GM19455 (cell line): ENCODE data around the gene APOBEC3H.

ENCODE experiments used
- ATAC-seq: cut with Tn5 transposase; IDR thresholded peaks from one replicate; pipeline ENCODE4 v1.9.1; 2021; ENCODE audit not compliant: unreplicated experiment

The APOBEC3H gene

DNA sequence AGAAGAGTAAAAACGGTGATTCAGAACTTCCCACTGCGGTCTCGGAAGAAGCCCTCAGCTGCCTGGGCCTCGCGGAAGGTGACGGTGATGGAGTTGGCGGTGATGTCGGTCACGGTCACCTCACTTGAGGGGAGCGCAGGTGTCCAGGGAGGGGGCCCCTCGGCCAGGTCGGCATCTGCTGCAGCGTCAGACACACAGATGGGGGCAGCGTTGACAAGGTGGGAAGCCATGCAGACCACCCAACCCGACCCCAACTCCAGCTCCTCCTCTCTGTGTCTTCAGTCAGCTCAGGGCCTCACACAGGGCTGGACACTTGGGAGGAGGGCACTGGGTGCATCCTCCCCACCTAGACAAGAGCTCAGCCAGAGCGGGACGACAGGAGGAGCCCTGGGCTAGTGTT is 36.8 kb downstream of the APOBEC3H start:
- ATAC-seq, result no peak

DNA sequence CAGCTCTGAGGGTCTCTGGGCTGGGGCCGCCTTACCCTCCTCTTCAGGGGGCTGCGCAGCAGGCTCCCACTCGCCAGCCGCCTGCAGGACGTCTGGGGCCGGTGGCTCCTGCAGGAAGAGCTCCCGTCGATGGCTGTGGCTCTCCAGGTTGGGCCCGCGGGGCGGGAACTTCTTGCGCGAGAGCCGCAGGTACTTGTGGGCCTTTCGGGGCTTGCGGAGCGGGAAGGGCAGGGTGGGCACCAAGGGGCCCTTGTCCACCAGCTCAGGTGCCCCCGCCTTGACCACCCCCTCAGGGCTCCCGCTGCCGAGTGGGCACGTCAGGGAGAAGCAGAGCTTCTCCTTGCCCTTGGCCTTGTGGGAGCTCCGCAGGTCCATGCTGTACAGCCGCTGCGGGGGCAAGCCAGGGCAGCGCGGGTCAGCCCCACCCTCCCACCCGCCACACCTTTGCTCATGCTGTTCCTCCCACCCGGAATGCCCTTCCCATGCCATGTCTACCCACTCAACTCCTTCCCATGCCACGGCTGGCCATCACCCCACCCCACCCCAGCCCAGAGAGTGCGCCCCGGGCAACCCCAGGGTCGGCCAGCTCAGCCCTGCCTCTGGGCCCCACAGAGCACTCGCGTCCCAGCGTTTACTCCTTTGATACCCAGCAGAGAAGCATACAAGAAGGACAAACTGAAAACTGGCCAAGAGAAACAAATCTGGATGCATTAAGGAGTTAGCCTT is 37.5 kb downstream of the APOBEC3H start:
- ATAC-seq, result no peak

DNA sequence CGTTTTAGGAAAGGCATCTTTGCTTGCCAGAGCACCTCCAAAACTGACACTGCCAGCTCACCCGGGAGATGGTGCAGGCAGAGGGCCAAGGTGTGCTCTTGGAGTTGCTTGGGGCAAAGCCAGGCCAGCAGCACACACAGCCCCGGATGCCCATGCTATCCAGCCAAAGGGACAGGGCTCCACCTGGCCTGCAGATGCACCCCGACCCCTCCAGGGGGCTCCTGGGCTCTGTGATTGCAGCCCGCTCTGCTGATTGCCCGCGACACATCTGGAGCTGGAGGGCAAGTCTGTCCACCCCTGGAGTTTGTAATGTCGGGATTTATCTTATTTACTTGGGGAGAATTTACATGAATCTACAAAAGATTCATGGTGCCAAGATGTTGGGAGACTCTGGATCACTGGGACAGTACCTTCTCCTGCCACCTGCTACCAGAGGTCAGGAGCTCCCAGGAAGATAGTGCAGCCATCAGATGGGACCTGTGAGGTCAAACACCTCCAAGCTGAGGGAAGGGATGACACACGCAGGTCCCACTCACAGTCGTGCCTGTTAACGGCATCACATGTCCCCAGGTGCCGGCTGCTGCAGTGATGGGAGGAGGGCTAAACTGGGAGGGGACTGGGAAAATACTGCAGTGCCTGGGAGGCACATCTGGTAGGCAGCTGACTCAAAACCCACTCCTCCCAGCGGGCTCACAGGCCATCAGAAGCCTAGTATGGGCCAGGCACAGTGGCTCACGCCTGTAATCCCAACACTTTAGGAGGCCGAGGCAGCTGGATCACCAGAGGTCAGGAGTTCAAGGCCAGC is 38.2 kb downstream of the APOBEC3H start:
- ATAC-seq, result no peak

DNA sequence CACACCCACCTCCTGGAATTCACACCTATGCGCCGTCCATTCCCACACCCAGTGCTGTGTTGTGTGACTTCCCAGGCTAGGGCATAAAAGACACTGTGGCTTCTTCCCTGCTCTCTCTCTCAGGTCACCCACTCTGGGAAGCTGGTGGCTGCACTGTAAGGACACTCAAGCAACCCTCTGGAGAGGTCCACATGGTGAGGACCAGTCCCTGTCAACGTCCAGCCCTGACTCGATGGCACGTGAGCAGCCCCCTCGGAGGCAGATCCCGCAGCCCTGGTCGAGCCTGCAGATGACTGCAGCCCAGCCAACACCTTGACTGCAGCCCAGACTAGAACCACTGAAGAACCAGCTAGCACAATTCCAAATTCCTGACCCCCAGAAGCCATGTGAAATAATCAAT is 39.3 kb downstream of the APOBEC3H start:
- ATAC-seq, result no peak

DNA sequence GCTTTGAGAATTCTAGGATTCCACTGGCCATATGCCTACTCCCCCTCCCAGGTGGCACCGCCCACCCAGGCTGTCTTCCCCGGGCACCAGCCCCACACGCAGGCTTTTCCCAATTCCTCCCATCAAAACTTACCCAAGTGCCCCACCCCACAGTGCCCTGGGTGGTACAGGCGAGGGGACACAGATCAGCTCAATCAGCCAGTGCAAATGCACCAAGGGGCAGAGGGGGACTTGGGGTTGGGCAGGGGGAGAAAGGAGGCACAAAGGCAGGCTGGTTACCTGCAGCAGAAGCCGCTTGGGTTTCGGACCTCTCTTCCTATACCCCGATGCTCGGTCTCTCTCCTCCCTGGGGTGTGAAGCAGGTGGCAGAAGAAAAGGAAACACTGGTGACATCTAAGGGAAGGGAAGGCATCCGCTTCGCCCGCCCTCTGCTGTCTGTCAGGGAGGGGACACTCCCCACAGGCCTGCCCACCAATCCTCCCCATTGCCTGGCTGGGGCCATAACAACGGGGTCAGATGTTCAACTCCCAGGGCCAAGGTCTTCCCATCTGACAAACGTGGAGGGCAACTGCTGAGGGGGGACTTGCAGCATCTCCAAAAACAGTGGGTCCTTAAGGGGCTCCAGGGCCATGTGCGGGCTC is 41.4 kb downstream of the APOBEC3H start:
- no peak for ATAC-seq

DNA sequence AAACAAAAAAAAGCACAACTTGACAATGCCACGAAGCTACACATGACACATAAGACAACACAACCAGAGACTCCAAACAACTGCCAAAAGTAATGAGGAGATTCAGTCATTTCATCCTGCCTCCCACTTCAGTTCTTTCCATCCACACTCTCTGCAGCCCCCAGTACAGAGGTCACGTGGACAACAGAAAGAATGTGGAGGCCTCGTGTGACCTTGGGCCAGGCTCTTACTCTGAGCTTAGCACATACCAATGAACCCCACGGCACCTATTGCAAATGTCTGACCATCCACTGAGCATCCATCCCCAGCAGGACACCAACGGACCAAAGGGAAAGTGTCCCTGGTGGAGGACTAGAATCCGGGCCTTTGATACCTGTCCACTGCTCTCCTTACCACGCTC is 42.9 kb downstream of the APOBEC3H start:
- ATAC-seq, result no peak

DNA sequence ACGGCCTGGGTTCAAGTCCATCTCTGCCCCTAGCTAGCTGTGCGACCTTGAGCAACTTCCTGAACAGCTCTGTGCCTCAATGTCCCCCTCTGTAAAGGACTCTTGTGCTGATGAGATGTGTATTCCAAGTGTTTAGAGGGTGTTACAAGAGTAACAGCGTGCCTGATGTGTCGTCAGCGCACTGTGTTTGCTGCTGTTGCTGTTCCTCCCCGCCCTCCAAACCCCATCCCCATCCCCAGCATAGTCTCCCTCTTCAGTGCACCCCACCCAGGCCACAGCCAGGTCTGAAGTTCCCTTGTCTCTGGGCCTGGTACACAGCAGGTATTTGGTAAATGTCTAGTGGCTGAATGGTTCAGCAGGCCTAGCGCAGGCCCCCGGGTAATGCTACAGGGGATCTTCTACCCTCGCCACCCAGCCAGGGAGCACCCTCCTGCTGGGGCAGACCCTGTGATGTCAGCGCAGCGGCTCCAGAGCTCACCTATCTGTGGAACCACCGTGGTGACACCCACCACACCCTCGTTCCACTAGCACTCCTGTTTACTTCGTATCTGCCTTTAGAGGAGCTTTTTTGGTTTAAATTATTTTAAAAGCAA is 45.1 kb downstream of the APOBEC3H start:
- no peak for ATAC-seq

DNA sequence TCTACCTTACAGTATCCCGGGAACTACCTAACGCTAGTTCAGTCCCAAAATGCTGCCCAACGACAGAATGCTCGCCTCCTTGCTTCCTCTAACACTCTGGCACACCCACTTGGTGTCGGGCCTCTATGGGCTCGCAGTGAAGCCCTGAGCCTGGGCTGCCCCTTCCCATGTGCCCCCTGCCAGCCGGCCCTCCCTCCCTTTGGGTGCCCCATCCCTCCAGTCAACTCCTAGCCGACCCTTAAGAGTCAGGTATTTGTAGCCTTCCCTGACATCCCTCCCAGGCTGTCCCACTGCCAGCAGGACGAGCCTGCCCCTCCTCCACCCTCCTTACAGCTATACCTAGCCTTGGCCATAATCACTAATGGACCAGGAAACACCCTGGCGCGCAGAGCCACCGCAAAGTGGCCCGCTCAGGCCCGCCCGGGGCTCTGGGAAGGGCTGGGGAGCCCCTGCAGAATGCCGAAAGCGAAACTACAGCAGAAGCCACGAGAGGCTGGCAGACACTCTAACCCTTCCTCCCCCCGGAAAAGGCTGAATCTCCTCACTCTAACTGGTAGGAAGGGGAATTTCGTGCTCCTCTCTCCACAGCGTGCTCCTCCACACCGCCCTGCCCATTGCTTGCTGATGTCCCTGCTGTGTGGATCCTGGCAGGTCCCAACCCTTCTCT is 47.2 kb downstream of the APOBEC3H start:
- no peak for ATAC-seq

DNA sequence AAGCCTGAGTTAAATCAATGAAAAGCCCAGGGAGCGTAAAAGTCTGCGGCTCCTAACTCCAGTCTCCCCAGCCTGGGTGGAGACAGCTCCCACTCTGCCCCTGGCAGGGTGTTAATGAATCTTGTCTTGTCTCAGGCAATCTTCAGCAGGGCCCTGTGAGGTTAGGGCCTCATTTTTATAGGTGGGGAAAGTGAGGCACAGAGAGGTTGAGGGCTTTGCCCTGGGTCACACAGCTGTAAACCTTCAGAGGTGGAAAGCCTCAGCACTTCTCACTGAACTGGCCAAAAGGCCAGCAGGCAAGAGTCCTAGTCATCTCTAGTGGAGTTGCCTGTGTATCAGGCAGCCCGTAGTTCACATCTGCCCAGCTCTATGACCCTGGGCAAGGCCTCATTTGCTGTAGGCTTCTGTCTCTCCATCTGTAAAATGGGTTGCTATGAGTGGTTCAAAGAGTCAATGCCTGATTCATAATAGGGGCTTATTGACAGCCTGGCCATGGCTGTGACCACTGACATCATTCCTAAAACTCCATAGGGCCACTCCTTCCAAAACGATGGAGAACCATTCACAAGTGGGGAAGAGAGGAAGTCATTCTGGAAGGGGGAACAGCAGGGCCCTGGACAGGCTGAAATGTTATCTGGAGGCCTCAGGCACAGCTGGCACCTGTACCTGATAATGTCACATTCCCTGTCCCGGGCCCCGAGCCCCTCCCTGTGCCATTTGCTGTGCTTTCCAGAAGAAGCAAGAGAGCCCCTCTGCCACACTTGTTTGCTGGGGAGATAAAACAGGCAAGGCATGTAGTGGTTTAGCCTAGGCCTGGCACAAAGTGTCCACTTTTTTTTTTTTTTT is 49.4 kb downstream of the APOBEC3H start:
- ATAC-seq, result no peak

DNA sequence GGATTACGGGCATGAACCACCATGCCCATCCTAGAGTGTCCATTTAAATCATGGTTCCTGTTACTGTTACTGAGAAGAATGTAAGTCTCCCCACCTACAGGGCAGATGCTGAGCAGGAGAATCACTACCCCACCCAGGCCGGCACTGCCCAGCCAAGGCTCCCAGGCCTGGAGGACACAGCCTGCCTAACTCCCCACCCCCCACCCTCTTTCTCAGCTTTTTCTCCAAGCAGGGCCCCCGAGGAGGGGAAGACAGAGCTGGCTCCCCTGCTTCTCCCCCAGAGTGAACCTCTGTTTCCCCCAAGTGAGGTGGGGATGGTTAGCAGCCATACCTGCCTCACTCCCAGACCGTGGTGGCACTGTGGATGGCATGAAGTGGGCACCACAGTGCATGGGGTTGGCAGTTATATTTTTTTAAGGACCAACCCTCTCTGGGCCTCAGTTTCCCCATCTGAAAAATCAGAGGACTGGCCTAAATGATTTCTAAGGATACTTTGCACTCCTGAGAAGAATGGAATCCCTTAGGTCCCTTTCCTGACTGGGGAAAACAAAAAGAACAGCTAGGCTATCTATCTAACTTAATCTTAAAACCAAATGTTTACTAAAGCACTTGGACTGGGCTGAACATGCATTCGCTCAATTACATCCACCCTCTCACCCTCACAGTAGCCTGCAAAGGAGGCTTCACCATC is 50.4 kb downstream of the APOBEC3H start:
- ATAC-seq, result no peak

DNA sequence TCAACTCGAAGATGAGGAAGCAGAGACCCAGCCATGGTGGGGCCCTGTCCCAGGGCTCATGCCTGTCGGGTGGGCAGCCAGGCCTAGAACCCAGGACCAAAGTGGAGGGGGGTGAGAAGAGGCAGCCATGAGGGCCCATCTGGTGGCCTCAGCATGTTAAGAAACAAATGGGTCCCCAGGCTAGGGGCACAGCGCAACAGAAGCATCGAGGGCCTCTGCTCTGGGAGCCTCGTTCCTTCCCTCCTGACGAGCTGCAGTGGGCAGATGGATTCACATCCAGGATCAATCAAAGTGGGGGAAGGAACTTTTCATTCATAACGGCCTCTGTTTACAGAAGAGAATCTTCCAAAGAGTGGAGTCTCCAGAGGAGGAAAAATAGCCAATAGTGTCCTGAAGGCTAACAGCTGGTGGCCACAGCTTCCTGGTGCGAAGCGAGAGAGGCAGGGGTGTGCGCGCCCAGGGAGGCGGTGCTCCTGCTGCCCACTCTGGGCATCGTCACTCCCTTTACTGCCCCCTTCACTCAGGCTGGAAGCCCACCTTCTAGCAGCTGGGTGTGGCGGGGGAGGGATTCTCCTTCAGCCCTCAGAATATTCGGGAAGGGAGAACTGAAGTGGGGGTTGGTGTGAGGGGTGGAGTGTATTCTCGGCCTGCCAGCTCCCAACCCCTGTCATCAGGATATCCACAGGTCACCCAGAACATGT is 51.1 kb downstream of the APOBEC3H start:
- no peak for ATAC-seq

DNA sequence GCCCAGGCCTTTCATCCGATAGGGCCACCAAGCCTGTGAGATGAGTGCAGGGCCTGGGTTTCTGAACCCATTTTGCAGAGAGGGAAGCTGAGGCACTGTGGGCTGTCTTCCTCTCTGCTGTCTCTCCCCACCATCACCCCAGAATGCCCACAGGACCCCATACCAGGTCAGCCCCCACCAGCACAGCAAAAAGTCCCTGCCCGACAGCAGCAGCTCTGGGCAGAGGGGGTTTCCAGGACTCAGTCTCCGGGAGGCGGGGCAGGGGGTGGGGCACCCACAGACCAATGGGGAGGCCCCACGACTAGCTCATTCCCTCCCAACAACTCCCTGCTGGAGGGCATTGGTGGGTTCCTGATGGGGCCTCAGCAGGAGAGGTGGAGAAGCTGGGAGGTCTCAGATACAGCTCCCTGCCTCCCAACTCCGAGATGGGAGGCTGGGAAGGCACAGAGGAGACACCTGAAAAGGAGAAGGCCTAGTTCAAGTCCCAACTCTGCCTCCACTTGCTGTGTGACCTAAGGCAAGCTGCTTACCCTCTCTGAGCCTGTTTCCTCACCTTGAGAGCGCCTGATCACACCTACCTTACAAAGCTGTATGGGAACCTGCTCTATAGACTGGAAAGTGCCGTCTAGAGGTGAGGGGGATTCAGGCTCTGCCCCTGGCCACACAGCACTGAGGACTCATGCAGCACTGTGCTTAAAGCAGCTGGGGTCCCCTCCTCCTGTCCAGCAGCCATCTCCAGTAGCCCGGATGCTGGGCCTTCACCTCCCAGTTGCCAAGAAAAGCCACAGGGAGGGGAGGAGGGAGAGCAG is 51.9 kb downstream of the APOBEC3H start:
- ATAC-seq, result no peak

DNA sequence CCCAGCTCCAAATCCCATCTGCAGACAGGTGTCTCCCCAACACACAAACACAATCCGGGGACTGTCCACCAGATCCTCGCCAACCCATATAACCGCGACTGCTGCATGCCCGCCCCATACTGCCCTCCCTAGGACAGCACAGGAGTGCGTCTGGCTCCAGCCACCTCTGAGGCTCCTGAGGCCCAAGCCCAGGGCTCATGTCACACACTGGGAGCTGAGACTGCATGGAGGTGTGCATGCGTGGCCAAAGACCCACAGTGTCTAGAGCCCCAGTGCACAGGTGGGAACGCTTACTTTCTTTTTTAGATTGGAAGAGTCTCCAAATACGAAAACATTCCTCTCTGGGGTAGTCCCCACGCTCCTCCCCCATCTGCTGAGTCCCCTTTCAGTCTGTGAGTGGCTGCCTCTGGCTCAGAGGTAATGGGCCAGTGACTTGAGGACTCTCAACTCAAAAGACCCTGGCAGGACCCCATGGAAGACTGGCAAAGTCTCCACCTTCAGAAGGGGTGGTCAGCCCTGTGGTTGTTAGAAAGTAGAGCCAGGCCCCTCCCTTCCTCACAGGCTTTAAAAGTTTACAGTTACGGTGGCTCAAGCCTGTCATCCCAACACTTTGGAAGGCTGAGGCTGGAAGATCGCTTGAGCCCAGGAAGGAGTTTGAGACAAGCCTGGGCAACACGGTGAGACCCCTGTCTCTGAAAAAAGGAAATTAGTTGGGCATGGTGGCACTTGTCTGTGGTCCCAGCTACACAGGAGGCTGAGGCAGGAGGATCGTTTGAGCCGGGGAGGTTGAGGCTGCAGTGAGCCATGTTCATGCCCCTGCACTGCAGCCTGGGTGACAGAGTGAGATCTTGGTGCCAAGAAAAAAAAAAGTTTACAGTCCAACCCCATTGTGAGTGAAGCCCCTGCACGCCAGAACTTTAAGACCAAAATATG is 53.1 kb downstream of the APOBEC3H start:
- no peak for ATAC-seq

DNA sequence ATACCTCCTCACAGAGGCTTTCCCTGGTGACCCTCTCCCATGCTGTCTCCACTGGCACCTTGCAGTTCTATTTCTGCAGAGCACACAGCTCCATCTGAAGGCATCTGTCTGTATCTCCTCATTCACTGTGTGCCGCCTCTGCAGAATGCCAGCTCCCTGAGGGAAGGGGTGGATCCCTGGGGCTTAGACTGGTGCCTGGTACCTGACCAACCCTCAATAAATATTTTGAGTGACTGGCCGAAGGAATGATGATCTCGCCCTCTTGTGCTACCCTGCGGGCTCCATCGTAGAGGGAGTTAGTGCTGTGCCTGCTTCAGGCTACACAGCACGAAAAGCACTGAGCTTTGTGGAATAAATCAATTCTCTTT is 53.8 kb downstream of the APOBEC3H start:
- ATAC-seq, result no peak

DNA sequence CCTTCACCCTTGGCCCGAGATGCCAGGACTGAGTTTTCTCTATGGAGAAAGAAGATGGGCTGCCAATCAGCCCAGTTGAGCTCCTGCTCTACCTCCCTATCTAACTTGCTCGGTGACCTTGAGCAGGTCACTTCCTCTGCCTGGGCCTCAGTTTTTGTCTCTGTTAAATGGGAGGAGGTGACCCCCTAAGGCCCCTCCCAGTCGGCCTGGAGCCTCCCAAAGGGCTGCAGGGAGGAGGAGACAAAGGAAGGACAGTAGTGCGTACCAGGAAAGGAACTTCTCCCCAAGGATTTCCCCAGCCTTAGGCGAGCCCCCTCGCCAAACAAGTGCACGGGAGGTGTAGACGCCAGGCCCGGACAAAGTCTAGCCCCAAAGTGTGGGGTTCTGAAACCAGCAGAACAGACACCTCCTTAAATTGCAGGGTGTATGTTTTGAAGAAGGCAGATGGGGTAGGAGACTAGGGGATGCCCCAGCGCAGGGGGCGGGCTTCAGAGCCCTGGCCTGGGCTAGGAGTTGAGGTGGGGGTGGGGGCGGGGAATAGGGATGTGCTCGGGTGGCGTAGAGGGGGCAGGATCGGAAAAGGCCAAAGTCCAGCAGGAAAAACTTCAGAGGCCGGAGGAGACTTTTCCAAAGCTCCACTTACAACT is 54.4 kb downstream of the APOBEC3H start:
- ATAC-seq, result no peak

DNA sequence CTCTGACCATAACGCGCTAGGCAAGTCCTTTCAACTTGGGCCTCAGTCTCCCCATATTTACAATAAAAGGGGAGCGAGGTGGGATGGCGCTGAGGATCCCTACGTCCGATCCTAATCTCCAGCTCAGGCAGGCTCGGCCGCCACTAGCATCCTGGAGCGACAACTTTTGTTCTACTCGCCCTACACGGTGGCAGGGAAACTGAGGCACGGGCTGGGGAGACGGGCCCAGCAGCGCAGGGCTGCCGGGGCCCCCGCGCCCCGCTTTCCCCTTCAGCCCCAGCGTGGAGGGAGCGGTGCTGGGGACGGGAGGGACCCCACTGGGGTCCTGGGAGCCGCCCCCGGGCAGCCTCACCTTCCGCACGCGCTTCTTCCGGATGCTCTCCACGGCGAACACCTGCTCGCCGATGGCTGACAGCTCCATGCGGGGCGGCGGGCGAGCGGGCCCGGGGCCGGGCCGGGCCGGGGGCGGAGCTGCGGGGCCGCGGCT is 55.0 kb downstream of the APOBEC3H start:
- no peak for ATAC-seq
